ENCODE measurements around the gene SPEF1.

GRCh38 chr20:3800256-3800877 lies 19.1 kb upstream of the SPEF1 start:
- no peak for TF ChIP-seq CTCF (conservative IDR thresholded peaks at IDR 0.05; ENCODE audit: low read depth, low read length)
- TF ChIP-seq POLR2A (IDR thresholded peaks at IDR 0.05; ENCODE audit: low read depth, low read length) = no peak
- no peak for TF ChIP-seq RFX5 (IDR thresholded peaks at IDR 0.05; ENCODE audit: low read depth, low read length)
- TF ChIP-seq CEBPB (IDR thresholded peaks at IDR 0.05; ENCODE audit: low read depth, low read length) = no peak
- TF ChIP-seq, protein P1, sequence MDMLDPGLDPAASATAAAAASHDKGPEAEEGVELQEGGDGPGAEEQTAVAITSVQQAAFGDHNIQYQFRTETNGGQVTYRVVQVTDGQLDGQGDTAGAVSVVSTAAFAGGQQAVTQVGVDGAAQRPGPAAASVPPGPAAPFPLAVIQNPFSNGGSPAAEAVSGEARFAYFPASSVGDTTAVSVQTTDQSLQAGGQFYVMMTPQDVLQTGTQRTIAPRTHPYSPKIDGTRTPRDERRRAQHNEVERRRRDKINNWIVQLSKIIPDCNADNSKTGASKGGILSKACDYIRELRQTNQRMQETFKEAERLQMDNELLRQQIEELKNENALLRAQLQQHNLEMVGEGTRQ (IDR thresholded peaks at IDR 0.05; ENCODE audit: low read depth, low read length) = no peak
- TF ChIP-seq MAFK (IDR thresholded peaks at IDR 0.05; ENCODE audit: low read depth, low read length) = no peak
- TF ChIP-seq RCOR1 (IDR thresholded peaks at IDR 0.05; ENCODE audit: insufficient replicate concordance, low read length) = no peak
- TF ChIP-seq SMC3 (IDR thresholded peaks at IDR 0.05; ENCODE audit: low read depth, low read length) = no peak
- TF ChIP-seq RAD21 (IDR thresholded peaks at IDR 0.05; ENCODE audit: low read length) = no peak
- no peak for TF ChIP-seq FOS (IDR thresholded peaks at IDR 0.05; ENCODE audit: low read depth, low read length)
- no peak for TF ChIP-seq ELK1 (IDR thresholded peaks at IDR 0.05; ENCODE audit: borderline replicate concordance, low read depth, low read length)
- no peak for TF ChIP-seq MAZ (IDR thresholded peaks at IDR 0.05; ENCODE audit: borderline replicate concordance, low read depth, low read length)
- no peak for TF ChIP-seq NFE2L2 (IDR thresholded peaks at IDR 0.05; ENCODE audit: low read depth, low read length)
- TF ChIP-seq MXI1 (IDR thresholded peaks at IDR 0.05; ENCODE audit: borderline replicate concordance, low read depth, low read length) = no peak

Measured in IMR-90 (cell line).